Loucy (cell line): ENCODE data around the gene PCNX4.

Source experiments
- H2AFZ ChIP-seq: fragments of 200-600 bp; sonication (generic); 2 replicates; pipeline ENCODE4 v1.6.0; 2016; ENCODE audit warnings: antibody characterized with exemption, mild to moderate bottlenecking, low read length, moderate library complexity
- H3F3A ChIP-seq: fragments of 200-600 bp; 2 replicates; pipeline ENCODE4 v1.6.0; 2016; ENCODE audit warnings: antibody characterized with exemption, low read depth, mild to moderate bottlenecking
- H3K27me3 ChIP-seq: fragments of 200-600 bp; sonication (generic); 2 replicates; pipeline ENCODE4 v1.6.1; 2014; ENCODE audit warnings: low read length, mild to moderate bottlenecking; ENCODE audit not compliant: insufficient read depth, poor library complexity, severe bottlenecking
- H3K36me3 ChIP-seq: fragments of 200-600 bp; sonication (generic); 2 replicates; pipeline ENCODE4 v1.6.1; 2016; ENCODE audit warnings: low read length; ENCODE audit not compliant: insufficient read depth
- H3K4me1 ChIP-seq: fragments of 200-600 bp; sonication (generic); 2 replicates; pipeline ENCODE4 v1.5.1; 2014; ENCODE audit warnings: low read length, mild to moderate bottlenecking; ENCODE audit not compliant: insufficient read depth, poor library complexity, severe bottlenecking
- H3K4me2 ChIP-seq: fragments of 200-600 bp; sonication (generic); 2 replicates; pipeline ENCODE4 v1.6.0; 2014; ENCODE audit warnings: antibody characterized with exemption, low read length, low read depth, mild to moderate bottlenecking; ENCODE audit not compliant: poor library complexity, severe bottlenecking
- H3K4me3 ChIP-seq: fragments of 200-600 bp; sonication (generic); 2 replicates; pipeline ENCODE4 v1.5.1; 2014; ENCODE audit warnings: low read length, mild to moderate bottlenecking, mixed read lengths; ENCODE audit not compliant: poor library complexity, severe bottlenecking
- H3K79me2 ChIP-seq: fragments of 200-600 bp; sonication (generic); 2 replicates; pipeline ENCODE4 v1.6.1; 2014; ENCODE audit warnings: low read length; ENCODE audit not compliant: insufficient read depth
- H3K9ac ChIP-seq: fragments of 200-600 bp; sonication (generic); 2 replicates; pipeline ENCODE4 v1.6.0; 2014; ENCODE audit warnings: mild to moderate bottlenecking, low read depth, low read length, moderate library complexity; ENCODE audit not compliant: poor library complexity, severe bottlenecking
- H3K9me2 ChIP-seq: fragments of 200-600 bp; sonication (generic); replicated peaks from 2 replicates; pipeline ENCODE4 v1.6.1; 2016; ENCODE audit warnings: low read depth, low read length, mixed read lengths
- H3K9me3 ChIP-seq: fragments of 200-600 bp; sonication (generic); 2 replicates; pipeline ENCODE4 v1.6.1; 2014; ENCODE audit warnings: mild to moderate bottlenecking, antibody characterized with exemption, low read length, low read depth; ENCODE audit not compliant: insufficient read depth
- H4K20me1 ChIP-seq: fragments of 200-600 bp; sonication (generic); 2 replicates; pipeline ENCODE4 v1.6.0; 2014; ENCODE audit warnings: antibody characterized with exemption, low read length, mild to moderate bottlenecking; ENCODE audit not compliant: insufficient read depth, poor library complexity, severe bottlenecking
- CTCF ChIP-seq: fragments of 200-600 bp; sonication (generic); conservative IDR thresholded peaks from 2 replicates; pipeline ENCODE4 v1.5.1; 2014; ENCODE audit warnings: mild to moderate bottlenecking, antibody characterized with exemption, low read length
- EZH2phosphoT487 ChIP-seq: fragments of 200-600 bp; IDR thresholded peaks from 2 replicates; pipeline ENCODE4 v1.6.1; 2018; ENCODE audit warnings: antibody characterized with exemption, mild to moderate bottlenecking, moderate library complexity, borderline replicate concordance

Gene PCNX4

DNA sequence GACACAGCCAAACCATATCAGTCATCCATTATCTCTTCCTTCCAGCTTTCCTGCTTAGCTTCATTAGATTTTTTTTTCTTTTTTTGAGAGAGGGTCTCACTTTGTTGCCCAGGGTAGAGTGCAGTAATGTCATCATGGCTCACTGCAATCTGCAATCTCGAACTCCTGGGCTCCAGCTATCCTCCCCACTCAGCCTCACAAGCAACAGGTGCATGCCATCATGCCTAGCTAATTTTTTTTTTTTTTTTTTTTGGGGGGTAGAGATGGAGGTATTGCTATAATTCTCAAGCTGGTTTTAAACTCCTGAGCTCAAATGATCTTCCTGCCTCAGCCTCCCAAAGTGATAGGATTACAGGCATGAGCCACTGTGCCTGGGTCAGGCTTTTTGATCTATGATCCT lies 119.0 kb downstream of the PCNX4 start:
- Histone ChIP-seq H3K4me3 (no peak overlapping the region), H3F3A (no peaks in the 10 kb centered on the region), H3K9me2 (no peaks in the 10 kb centered on the region), H3K4me2 (no peak overlapping the region), H3K79me2 (no peaks in the 10 kb centered on the region), H3K9ac (no peak overlapping the region), H4K20me1 (no peaks in the 10 kb centered on the region), H3K36me3 (no peaks in the 10 kb centered on the region), H3K9me3 (no peaks in the 10 kb centered on the region), H3K4me1 (no peaks in the 10 kb centered on the region), H2AFZ (no peak overlapping the region), H3K27me3 (no peaks in the 10 kb centered on the region)
- TF ChIP-seq CTCF (no peak), EZH2phosphoT487 (no peak)

DNA sequence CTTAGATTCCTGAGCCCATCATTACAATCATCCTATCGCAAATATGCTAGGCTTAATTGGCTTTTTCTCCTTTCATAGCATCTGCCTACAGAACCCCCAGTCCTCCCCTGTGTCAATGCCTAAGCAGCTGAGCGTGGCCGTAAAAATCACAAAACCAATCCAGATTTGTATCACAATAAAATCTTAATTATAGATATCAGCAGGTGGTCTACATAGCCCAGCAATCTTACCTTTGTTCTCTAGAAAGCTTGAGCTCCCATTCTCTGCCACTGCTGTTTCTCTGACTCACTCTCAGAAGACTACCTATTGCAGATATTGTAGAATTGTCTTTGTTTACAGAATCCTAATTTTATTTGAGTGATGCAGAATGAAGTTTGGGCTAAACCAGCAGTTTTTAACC lies 119.4 kb downstream of the PCNX4 start:
- H3K4me1 ChIP-seq = no peaks in the 10 kb centered on the region
- H3K9ac ChIP-seq = no peak overlapping the region
- H3K4me2 ChIP-seq = no peak overlapping the region
- H2AFZ ChIP-seq = no peak overlapping the region
- TF ChIP-seq CTCF = no peak
- TF ChIP-seq EZH2phosphoT487 = no peak
- H3K4me3 ChIP-seq = no peak overlapping the region
- no peaks in the 10 kb centered on the region for H3F3A ChIP-seq
- no peaks in the 10 kb centered on the region for H4K20me1 ChIP-seq
- no peaks in the 10 kb centered on the region for H3K9me3 ChIP-seq
- H3K9me2 ChIP-seq = no peaks in the 10 kb centered on the region
- no peaks in the 10 kb centered on the region for H3K27me3 ChIP-seq
- no peaks in the 10 kb centered on the region for H3K36me3 ChIP-seq
- H3K79me2 ChIP-seq = no peaks in the 10 kb centered on the region

DNA sequence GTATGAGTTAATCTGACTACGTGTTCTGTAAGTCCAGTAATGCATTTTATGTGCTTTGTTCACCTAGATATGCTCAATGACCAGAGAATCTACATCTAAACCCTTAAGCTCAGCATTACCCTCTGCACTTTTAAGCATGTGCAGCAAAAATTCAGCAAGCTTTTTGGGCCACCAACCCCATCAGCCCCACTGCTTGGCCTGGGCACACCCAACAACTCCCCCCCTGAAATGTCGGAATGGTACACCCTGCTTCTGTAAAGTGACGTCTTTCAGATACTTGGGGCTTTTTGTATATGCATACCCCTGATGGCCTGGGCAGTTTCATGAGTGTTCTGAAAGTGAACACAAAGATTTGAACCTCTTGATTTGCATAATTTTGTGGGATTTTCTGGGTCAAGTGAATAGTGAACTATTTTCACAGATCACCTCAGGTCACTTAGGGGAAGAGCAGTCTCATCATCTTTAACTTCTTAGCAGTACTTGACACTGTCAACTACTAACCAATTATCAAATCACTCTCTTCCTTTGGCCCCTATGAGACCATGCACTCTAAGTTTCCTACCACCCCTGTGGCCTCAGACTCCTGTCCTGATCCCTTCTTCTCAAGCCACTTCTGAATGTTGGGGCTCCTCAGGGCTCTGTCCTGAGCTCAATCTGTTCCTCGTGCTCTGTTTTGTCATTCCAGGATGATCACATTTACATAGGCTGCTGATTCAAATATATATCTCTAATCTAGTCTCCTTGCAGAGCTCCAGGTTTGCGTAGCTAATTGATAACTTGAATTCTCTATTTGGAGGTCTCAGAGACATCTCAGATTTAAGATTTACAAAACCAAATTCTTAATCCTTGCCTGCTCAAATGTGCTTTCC lies 121.0 kb downstream of the PCNX4 start:
- H3F3A ChIP-seq = no peaks in the 10 kb centered on the region
- no peak overlapping the region for H3K4me2 ChIP-seq
- no peaks in the 10 kb centered on the region for H3K36me3 ChIP-seq
- H3K9me3 ChIP-seq = no peaks in the 10 kb centered on the region
- no peak overlapping the region for H3K9ac ChIP-seq
- TF ChIP-seq CTCF = no peak
- no peak for TF ChIP-seq EZH2phosphoT487
- no peaks in the 10 kb centered on the region for H3K9me2 ChIP-seq
- H3K27me3 ChIP-seq = no peaks in the 10 kb centered on the region
- no peaks in the 10 kb centered on the region for H4K20me1 ChIP-seq
- H3K4me3 ChIP-seq = no peak overlapping the region
- H2AFZ ChIP-seq = no peak overlapping the region
- H3K4me1 ChIP-seq = no peaks in the 10 kb centered on the region
- no peaks in the 10 kb centered on the region for H3K79me2 ChIP-seq
